ENCODE data around the gene MAML2. TPM values are rescaled to one million over a fixed set of nuclear protein-coding genes. Genes with fewer than 3 reads are reported as not detected.

MAML2 gene
- total RNA-seq, 1 donor from 2014 or later: 4.1 TPM

GRCh38 chr11:96023275-96023674 is 319.7 kb downstream of the MAML2 start:
- no peak for DNase-seq

GRCh38 chr11:96021901-96022650 is 320.9 kb downstream of the MAML2 start:
- intact Hi-C loops (cut with micrococcal nuclease): no loop called here
- ATAC-seq (no peak), DNase-seq (no peak)

More at GRCh38 chr11:96023275-96023674, 319.7 kb downstream of the MAML2 start:
- ATAC-seq: no peak
- intact Hi-C loops (cut with micrococcal nuclease): no loop called here

GRCh38 chr11:96019810-96020747 is 322.9 kb downstream of the MAML2 start:
- ATAC-seq (no peak), DNase-seq (no peak)
- intact Hi-C loops (cut with micrococcal nuclease): no loop called here

GRCh38 chr11:96019281-96019680 is 323.7 kb downstream of the MAML2 start:
- no peak for ATAC-seq
- DNase-seq: no peak
- intact Hi-C loops (cut with micrococcal nuclease): no loop called here

- DNase-seq (no peak), ATAC-seq (no peak)
- intact Hi-C loops (cut with micrococcal nuclease): no loop called here
These were observed 325.1 kb downstream of the MAML2 start for GRCh38 chr11:96017856-96018255.

GRCh38 chr11:96016978-96017502 is 326.0 kb downstream of the MAML2 start:
- intact Hi-C loops (cut with micrococcal nuclease): no loop called here
- no peak for DNase-seq
- ATAC-seq: no peak

GRCh38 chr11:96015906-96016565 is 327.0 kb downstream of the MAML2 start:
- ATAC-seq (no peak), DNase-seq (no peak)
- intact Hi-C loops (cut with micrococcal nuclease): no loop called here

GRCh38 chr11:96014217-96014616 is 328.8 kb downstream of the MAML2 start:
- DNase-seq: no peak
- intact Hi-C loops (cut with micrococcal nuclease): no loop called here
- ATAC-seq: no peak

- intact Hi-C loops (cut with micrococcal nuclease): no loop called here
- no peak for ATAC-seq
These were observed 329.4 kb downstream of the MAML2 start for GRCh38 chr11:96013461-96014213.

GRCh38 chr11:96012086-96012824 is 330.7 kb downstream of the MAML2 start:
- DNase-seq (no peak), ATAC-seq (peak; percentile 85)

More at GRCh38 chr11:96013461-96014213, 329.4 kb downstream of the MAML2 start:
- DNase-seq: no peak

GRCh38 chr11:96010683-96011082 is 332.3 kb downstream of the MAML2 start:
- intact Hi-C loops (cut with micrococcal nuclease): no loop called here
- ATAC-seq (no peak), DNase-seq (no peak)

More at GRCh38 chr11:96012086-96012824, 330.7 kb downstream of the MAML2 start:
- intact Hi-C loops (cut with micrococcal nuclease): no loop called here

- intact Hi-C loops (cut with micrococcal nuclease): no loop called here
- ATAC-seq: no peak
- DNase-seq: no peak
These were observed 334.8 kb downstream of the MAML2 start for GRCh38 chr11:96008161-96008720.

GRCh38 chr11:96006037-96006436 is 337.0 kb downstream of the MAML2 start:
- ATAC-seq: no peak
- DNase-seq: no peak

GRCh38 chr11:96004862-96005261 is 338.1 kb downstream of the MAML2 start:
- no peak for DNase-seq
- intact Hi-C loops (cut with micrococcal nuclease): no loop called here

More at GRCh38 chr11:96006037-96006436, 337.0 kb downstream of the MAML2 start:
- intact Hi-C loops (cut with micrococcal nuclease): no loop called here

GRCh38 chr11:96002754-96003290 is 340.2 kb downstream of the MAML2 start:
- ATAC-seq (no peak), DNase-seq (no peak)
- intact Hi-C loops (cut with micrococcal nuclease): no loop called here

More at GRCh38 chr11:96004862-96005261, 338.1 kb downstream of the MAML2 start:
- ATAC-seq: no peak

- ATAC-seq (no peak), DNase-seq (no peak)
- intact Hi-C loops (cut with micrococcal nuclease): no loop called here
These were observed 340.7 kb downstream of the MAML2 start for GRCh38 chr11:96002339-96002738.

GRCh38 chr11:96001037-96001436 is 342.0 kb downstream of the MAML2 start:
- intact Hi-C loops (cut with micrococcal nuclease): no loop called here
- ATAC-seq: peak; percentile 99

More at GRCh38 chr11:96001037-96001436, 342.0 kb downstream of the MAML2 start:
- peak; percentile 74 for DNase-seq

Data from left ventricle myocardium superior (tissue), 1 donor.